Testis (tissue), 2 donors: ENCODE data around the gene PDK1.
"Not testable (repeated sequence)": the region's sequence is repeated elsewhere in the genome, so short reads cannot be mapped to it uniquely, and the experiment has no call there.

ENCODE experiments used
- POLR2A ChIP-seq: fragments of 450-650 bp; IDR thresholded peaks from one replicate; pipeline ENCODE4 v1.6.1; 2017; ENCODE audit warnings: antibody characterized with exemption, mild to moderate bottlenecking, moderate library complexity
- TF ChIP-seq, protein P1 (sequence below), 3 experiments: fragments of 450-650 bp in 2 of 3; fragments of 200-600 bp in 1 of 3; sonication (generic) in 1 of 3; IDR thresholded peaks; one replicate each; pipeline ENCODE4 v1.5.1; 2016 to 2019; ENCODE audit warnings: antibody characterized with exemption in 3 of 3, mild to moderate bottlenecking in 2 of 3, moderate library complexity in 1 of 3

GRCh38 chr2:172587231-172587630 is 31.3 kb downstream of the PDK1 start:
- TF ChIP-seq, protein P1, sequence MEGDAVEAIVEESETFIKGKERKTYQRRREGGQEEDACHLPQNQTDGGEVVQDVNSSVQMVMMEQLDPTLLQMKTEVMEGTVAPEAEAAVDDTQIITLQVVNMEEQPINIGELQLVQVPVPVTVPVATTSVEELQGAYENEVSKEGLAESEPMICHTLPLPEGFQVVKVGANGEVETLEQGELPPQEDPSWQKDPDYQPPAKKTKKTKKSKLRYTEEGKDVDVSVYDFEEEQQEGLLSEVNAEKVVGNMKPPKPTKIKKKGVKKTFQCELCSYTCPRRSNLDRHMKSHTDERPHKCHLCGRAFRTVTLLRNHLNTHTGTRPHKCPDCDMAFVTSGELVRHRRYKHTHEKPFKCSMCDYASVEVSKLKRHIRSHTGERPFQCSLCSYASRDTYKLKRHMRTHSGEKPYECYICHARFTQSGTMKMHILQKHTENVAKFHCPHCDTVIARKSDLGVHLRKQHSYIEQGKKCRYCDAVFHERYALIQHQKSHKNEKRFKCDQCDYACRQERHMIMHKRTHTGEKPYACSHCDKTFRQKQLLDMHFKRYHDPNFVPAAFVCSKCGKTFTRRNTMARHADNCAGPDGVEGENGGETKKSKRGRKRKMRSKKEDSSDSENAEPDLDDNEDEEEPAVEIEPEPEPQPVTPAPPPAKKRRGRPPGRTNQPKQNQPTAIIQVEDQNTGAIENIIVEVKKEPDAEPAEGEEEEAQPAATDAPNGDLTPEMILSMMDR (IDR thresholded peaks at IDR 0.05) = not testable (repeated sequence)
- TF ChIP-seq POLR2A = not testable (repeated sequence)
